GM06990 (cell line): ENCODE data around the gene KCMF1.

ENCODE experiments used
- DNase-seq: peaks from one replicate; pipeline ENCODE4 v3.0.0-alpha.2; 2011; ENCODE audit not compliant: insufficient read length; ENCODE audit errors: extremely low read depth
- H3K27me3 ChIP-seq: replicated peaks from 2 replicates; pipeline ENCODE4 v1.6.0; 2011; ENCODE audit warnings: low read length; ENCODE audit not compliant: control insufficient read depth, insufficient read depth
- H3K36me3 ChIP-seq: 2 replicates; pipeline ENCODE4 v1.5.1; 2011; ENCODE audit warnings: low read length; ENCODE audit not compliant: control insufficient read depth, insufficient read depth
- H3K4me3 ChIP-seq: replicated peaks from 2 replicates; pipeline ENCODE4 v1.5.1; 2011; ENCODE audit warnings: low read depth, mild to moderate bottlenecking, control low read depth, low read length
- TF ChIP-seq, protein P1 (sequence below): IDR thresholded peaks from 2 replicates; pipeline ENCODE4 v1.5.1; 2011; ENCODE audit warnings: low read length, control low read depth, mild to moderate bottlenecking, inconsistent platforms; ENCODE audit not compliant: insufficient read depth, poor library complexity, severe bottlenecking

KCMF1 gene

DNA sequence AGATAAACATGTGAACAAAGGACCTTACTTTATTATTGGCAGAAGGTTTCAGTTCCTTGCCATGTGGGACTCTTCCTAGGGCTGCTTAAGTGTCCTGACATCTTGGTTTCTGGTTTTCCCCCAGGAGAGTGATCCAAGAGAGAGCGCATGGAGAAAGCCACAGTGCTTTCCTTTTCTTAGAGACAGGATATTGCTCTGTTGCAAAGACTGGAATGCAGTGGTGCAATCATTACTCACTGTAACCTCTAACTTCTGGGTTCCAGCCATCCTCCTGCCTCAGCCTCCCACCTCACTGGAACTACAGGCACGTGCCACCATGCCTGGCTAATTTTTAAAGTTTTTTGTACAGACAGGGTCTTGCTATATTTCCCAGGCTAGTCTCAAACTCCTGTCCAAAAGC lies 124.1 kb downstream of the KCMF1 start:
- Histone ChIP-seq H3K4me3 (no peak overlapping the region), H3K36me3 (no peaks in the 10 kb centered on the region), H3K27me3 (no peaks in the 10 kb centered on the region; the same call in 1 of the 2 replicates)
- TF ChIP-seq, protein P1, sequence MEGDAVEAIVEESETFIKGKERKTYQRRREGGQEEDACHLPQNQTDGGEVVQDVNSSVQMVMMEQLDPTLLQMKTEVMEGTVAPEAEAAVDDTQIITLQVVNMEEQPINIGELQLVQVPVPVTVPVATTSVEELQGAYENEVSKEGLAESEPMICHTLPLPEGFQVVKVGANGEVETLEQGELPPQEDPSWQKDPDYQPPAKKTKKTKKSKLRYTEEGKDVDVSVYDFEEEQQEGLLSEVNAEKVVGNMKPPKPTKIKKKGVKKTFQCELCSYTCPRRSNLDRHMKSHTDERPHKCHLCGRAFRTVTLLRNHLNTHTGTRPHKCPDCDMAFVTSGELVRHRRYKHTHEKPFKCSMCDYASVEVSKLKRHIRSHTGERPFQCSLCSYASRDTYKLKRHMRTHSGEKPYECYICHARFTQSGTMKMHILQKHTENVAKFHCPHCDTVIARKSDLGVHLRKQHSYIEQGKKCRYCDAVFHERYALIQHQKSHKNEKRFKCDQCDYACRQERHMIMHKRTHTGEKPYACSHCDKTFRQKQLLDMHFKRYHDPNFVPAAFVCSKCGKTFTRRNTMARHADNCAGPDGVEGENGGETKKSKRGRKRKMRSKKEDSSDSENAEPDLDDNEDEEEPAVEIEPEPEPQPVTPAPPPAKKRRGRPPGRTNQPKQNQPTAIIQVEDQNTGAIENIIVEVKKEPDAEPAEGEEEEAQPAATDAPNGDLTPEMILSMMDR: no peak
- DNase-seq: no peak

DNA sequence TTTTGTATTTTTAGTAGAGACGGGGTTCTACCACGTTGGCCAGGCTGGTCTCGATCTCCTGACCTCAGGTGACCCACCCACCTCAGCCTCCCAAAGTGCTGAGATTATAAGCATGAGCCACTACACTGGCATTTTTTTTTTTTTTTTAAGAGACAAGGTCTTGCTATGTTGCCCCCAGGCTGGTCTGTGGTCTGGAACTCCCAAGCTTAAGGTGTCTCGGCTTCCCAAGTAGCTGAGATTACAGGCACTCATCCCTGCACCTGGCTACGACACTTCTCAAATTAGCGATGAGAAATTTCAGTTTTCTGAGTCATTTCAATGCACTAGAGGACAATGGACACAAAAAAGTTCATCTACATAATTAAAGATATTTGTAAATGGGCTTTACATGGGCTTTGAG lies 125.7 kb downstream of the KCMF1 start:
- H3K36me3 ChIP-seq: no peaks in the 10 kb centered on the region
- H3K4me3 ChIP-seq: no peak overlapping the region
- H3K27me3 ChIP-seq: no peaks in the 10 kb centered on the region; the same call in 1 of the 2 replicates
- no peak for DNase-seq
- TF ChIP-seq, protein P1: no peak

DNA sequence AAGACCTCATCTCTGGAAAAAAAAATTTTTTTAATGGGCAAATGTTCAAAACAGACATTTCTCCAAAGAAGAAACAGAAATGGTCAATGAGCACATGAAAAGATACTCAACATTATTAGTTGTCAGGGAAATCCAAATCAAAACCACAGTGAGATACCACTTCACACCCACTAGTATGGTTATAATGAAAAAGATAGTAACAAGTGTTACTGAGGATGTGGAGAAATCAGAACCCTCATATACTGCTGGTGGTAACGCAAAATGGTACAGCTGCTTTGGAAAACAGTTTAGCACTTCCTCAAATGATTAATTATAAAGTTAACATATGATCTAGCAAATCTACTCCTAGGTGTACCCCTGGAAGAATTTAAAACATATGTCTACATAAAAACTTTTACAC lies 133.3 kb downstream of the KCMF1 start:
- Histone ChIP-seq H3K27me3 (no peaks in the 10 kb centered on the region), H3K36me3 (no peaks in the 10 kb centered on the region), H3K4me3 (no peak overlapping the region)
- TF ChIP-seq, protein P1: no peak
- no peak for DNase-seq

DNA sequence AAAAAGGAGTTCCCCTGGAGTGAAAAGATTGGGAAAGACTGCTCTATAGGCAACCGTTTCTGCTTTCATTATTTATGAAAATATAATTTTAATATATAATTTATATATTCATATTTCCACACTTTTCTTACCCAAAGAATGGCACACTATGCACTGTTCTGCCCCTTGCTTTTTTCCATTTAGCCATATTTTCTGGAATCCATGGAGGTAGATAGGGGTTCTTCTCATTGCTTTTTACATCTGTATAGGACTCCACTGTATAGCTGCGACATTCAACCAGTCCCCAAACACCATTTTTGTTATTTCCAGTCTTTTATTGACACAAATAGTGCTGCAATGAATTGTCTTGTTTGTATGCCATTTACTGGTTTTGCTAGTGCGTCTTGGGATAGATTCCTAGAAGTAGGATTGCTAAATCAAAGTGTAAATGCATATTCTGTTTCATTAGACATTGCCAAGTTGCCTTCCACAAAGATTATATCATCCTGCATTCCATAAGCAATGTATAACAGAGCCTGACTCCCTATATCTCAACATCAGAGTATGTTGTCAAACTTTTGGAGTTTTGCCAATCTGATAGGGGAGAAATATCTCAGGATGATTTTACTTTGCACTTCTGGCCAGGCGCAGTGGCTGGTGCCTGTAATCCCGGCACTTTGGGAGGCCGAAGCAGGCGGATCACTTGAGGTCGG lies 135.7 kb downstream of the KCMF1 start:
- Histone ChIP-seq H3K4me3 (no peak overlapping the region), H3K36me3 (no peaks in the 10 kb centered on the region), H3K27me3 (no peaks in the 10 kb centered on the region)
- TF ChIP-seq, protein P1: no peak
- no peak for DNase-seq
